IMR-90 (cell line): Measurements from ENCODE around the gene ATP1A4. TPM values are rescaled to one million over a fixed set of nuclear protein-coding genes. Genes with fewer than 3 reads are reported as not detected.

Source experiments
- ATAC-seq: fragments of 200-7000 bp; cut with Tn5 transposase; 2 replicates; pipeline ENCODE4 v1.9.1; 2020; ENCODE audit warnings: low read depth, mild to moderate bottlenecking, moderate library complexity
- BruUV-seq: library from RNA; stranded (reverse); fragments of 400-500 nt; replicated peaks from 2 replicates; lab custom pipeline; 2021; lab: Mats Ljungman, UMichigan
- CTCF ChIA-PET: fragments of 300-600 bp; formaldehyde crosslinking; extraction: SDS; loops from one replicate; lab custom pipeline; 2021; ENCODE audit warnings: antibody characterized with exemption; lab: Yijun Ruan, JAX
- POLR2A ChIA-PET: fragments of 300-600 bp; sonication (Branson Sonifier 250); formaldehyde crosslinking; loops from one replicate; lab custom pipeline; 2022; ENCODE audit warnings: antibody characterized with exemption; ENCODE audit not compliant: unreplicated experiment; lab: Charles Lee
- DNase-seq: peaks from one replicate; pipeline ENCODE4 v3.0.0; 2013
- H2AFZ ChIP-seq: replicated peaks from 2 replicates; pipeline ENCODE3; 2013; ENCODE audit warnings: low read length, mild to moderate bottlenecking; ENCODE audit not compliant: poor library complexity
- H2AK5ac ChIP-seq: 2 replicates; pipeline ENCODE4 v1.6.1; 2013; ENCODE audit warnings: low read depth, low read length, inconsistent platforms
- H2AK9ac ChIP-seq: replicated peaks from 2 replicates; pipeline ENCODE3; 2013; ENCODE audit warnings: mild to moderate bottlenecking, low read depth, low read length, moderate library complexity; ENCODE audit not compliant: poor library complexity
- H2BK120ac ChIP-seq: 2 replicates; pipeline ENCODE4 v1.6.1; 2013; ENCODE audit warnings: low read depth, low read length, inconsistent platforms
- H2BK15ac ChIP-seq: 3 replicates; pipeline ENCODE4 v1.6.1; 2013; ENCODE audit warnings: low read depth, low read length, inconsistent platforms
- H2BK20ac ChIP-seq: 2 replicates; pipeline ENCODE4 v1.6.1; 2013; ENCODE audit warnings: low read depth, mild to moderate bottlenecking, inconsistent platforms, low read length, moderate library complexity
- H2BK5ac ChIP-seq: 2 replicates; pipeline ENCODE4 v1.6.1; 2013; ENCODE audit warnings: mild to moderate bottlenecking, low read depth, low read length, inconsistent platforms; ENCODE audit not compliant: poor library complexity, severe bottlenecking
- H3K14ac ChIP-seq: replicated peaks from 2 replicates; pipeline ENCODE4 v1.6.1; 2013; ENCODE audit warnings: low read depth, low read length, inconsistent platforms
- H3K18ac ChIP-seq: 2 replicates; pipeline ENCODE4 v1.6.1; 2013; ENCODE audit warnings: low read depth, low read length, control low read depth
- H3K23ac ChIP-seq: 2 replicates; pipeline ENCODE4 v1.6.1; 2013; ENCODE audit warnings: low read depth, low read length, inconsistent platforms
- H3K27ac ChIP-seq: 2 replicates; pipeline ENCODE4 v1.5.1; 2013; ENCODE audit warnings: mild to moderate bottlenecking, control low read depth, low read length; ENCODE audit not compliant: insufficient read depth
- H3K27me3 ChIP-seq: 2 replicates; pipeline ENCODE4 v1.6.1; 2013; ENCODE audit warnings: low read length; ENCODE audit not compliant: control insufficient read depth, insufficient read depth
- H3K36me3 ChIP-seq: 2 replicates; pipeline ENCODE4 v1.6.1; 2013; ENCODE audit warnings: low read length, mixed read lengths; ENCODE audit not compliant: control insufficient read depth, insufficient read depth
- H3K4ac ChIP-seq: 2 replicates; pipeline ENCODE4 v1.6.1; 2013; ENCODE audit warnings: low read depth, low read length, inconsistent platforms
- H3K4me1 ChIP-seq: 2 replicates; pipeline ENCODE4 v1.6.1; 2013; ENCODE audit warnings: low read length, mixed read lengths; ENCODE audit not compliant: control insufficient read depth, insufficient read depth
- H3K4me2 ChIP-seq: 2 replicates; pipeline ENCODE4 v1.6.1; 2013; ENCODE audit warnings: low read depth, mild to moderate bottlenecking, control low read depth, low read length, moderate library complexity
- H3K4me3 ChIP-seq: 2 replicates; pipeline ENCODE4 v1.5.1; 2013; ENCODE audit warnings: low read depth, mild to moderate bottlenecking, control low read depth, low read length, moderate library complexity; ENCODE audit not compliant: insufficient read depth
- H3K56ac ChIP-seq: 2 replicates; pipeline ENCODE4 v1.6.1; 2013; ENCODE audit warnings: low read length, inconsistent platforms; ENCODE audit not compliant: insufficient read depth; ENCODE audit errors: extremely low read depth
- H3K79me1 ChIP-seq, 2 experiments: 2 replicates each; pipeline ENCODE4 v1.6.1; 2013; ENCODE audit warnings: low read length in 2 of 2, inconsistent platforms in 1 of 2, low read depth in 1 of 2
- H3K9ac ChIP-seq: 2 replicates; pipeline ENCODE4 v1.6.1; 2013; ENCODE audit warnings: low read depth, low read length, control low read depth
- H3K9me1 ChIP-seq: 2 replicates; pipeline ENCODE4 v1.6.1; 2013; ENCODE audit warnings: low read length, inconsistent platforms; ENCODE audit not compliant: insufficient read depth
- H3K9me3 ChIP-seq: 2 replicates; pipeline ENCODE4 v1.6.1; 2013; ENCODE audit warnings: low read length; ENCODE audit not compliant: control insufficient read depth, insufficient read depth
- H4K20me1 ChIP-seq: 2 replicates; pipeline ENCODE4 v1.6.1; 2013; ENCODE audit warnings: low read length, inconsistent platforms; ENCODE audit not compliant: insufficient read depth
- H4K5ac ChIP-seq: 2 replicates; pipeline ENCODE4 v1.6.1; 2013; ENCODE audit warnings: mild to moderate bottlenecking, low read depth, low read length, control low read depth
- H4K8ac ChIP-seq, 2 experiments: 2 replicates each; pipeline ENCODE4 v1.6.1; 2013; ENCODE audit warnings: low read depth in 2 of 2, low read length in 2 of 2, control low read depth in 1 of 2, inconsistent platforms in 1 of 2
- H4K91ac ChIP-seq: 2 replicates; pipeline ENCODE4 v1.6.1; 2013; ENCODE audit warnings: low read depth, low read length, inconsistent platforms; ENCODE audit not compliant: insufficient read depth
- MAFK ChIP-seq: IDR thresholded peaks from 2 replicates; pipeline ENCODE4 v1.6.1; 2012; ENCODE audit warnings: low read depth, low read length, improper control_type of control experiment
- NFE2L2 ChIP-seq: fragments of 150-350 bp; IDR thresholded peaks from 2 replicates; pipeline ENCODE4 v1.6.1; 2016; ENCODE audit warnings: low read depth, mild to moderate bottlenecking, low read length
- RCOR1 ChIP-seq: IDR thresholded peaks from 2 replicates; pipeline ENCODE4 v1.6.1; 2012; ENCODE audit warnings: mild to moderate bottlenecking, low read length, improper control_type of control experiment; ENCODE audit not compliant: insufficient replicate concordance
- RFX5 ChIP-seq: IDR thresholded peaks from 2 replicates; pipeline ENCODE4 v1.8.0; 2012; ENCODE audit warnings: low read depth, mild to moderate bottlenecking, low read length, moderate library complexity
- WGBS, 2 experiments: methylation state at CpG; one replicate each; pipeline versions ENCODE4 v1.1.5 to v1.1.7; 2013; ENCODE audit warnings: missing lambda C conversion rate in 2 of 2; ENCODE audit not compliant: insufficient read length in 1 of 2; ENCODE audit errors: extremely low coverage in 2 of 2; 5-methylcytosine and 5-hydroxymethylcytosine counted together
- dilution Hi-C: fragments of 300-500 bp; cut with HindIII; formaldehyde crosslinking; loops from one replicate; pipeline ENCODE4 v1.14.3; 2018; ENCODE audit warnings: low sequenced_read_pairs; ENCODE audit not compliant: unreplicated experiment
- in situ Hi-C: fragments of 300-500 bp; cut with MboI; formaldehyde crosslinking; loops from 3 replicates; pipeline ENCODE4 v1.14.3; 2019; ENCODE audit warnings: low sequenced_read_pairs, inconsistent platforms, mixed read lengths
- intact Hi-C: fragments of 100-400 bp; cut with micrococcal nuclease; formaldehyde crosslinking; loops from 2 replicates; pipeline ENCODE4 v1.10.0; 2022
- polyA plus RNA-seq, 3 experiments: library from polyadenylated mRNA; depleted of rRNA; stranded (reverse); fragments of >200 nt; gene quantifications; 2 replicates each; pipeline ENCODE4 v1.2.3, GENCODE V29; 2012; ENCODE audit warnings: low replicate concordance in 1 of 3
- total RNA-seq: library from RNA; depleted of rRNA; stranded (reverse); fragments of >200 nt; gene quantifications from 2 replicates; pipeline ENCODE4 v1.2.3, GENCODE V29; 2012
- TF ChIP-seq, protein P1 (sequence below): fragments of 150-350 bp; IDR thresholded peaks from 2 replicates; pipeline ENCODE4 v1.6.1; 2016; ENCODE audit warnings: low read depth, mild to moderate bottlenecking, low read length, moderate library complexity, borderline replicate concordance
- TF ChIP-seq, protein P2 (sequence below): conservative IDR thresholded peaks from 2 replicates; pipeline ENCODE4 v1.5.1; 2012; ENCODE audit warnings: mild to moderate bottlenecking, low read depth, low read length, improper control_type of control experiment

The ATP1A4 gene
- total and polyA plus RNA-seq, 2 of the 4 experiments (the other 2 are of a cell fraction) = not detected

DNA sequence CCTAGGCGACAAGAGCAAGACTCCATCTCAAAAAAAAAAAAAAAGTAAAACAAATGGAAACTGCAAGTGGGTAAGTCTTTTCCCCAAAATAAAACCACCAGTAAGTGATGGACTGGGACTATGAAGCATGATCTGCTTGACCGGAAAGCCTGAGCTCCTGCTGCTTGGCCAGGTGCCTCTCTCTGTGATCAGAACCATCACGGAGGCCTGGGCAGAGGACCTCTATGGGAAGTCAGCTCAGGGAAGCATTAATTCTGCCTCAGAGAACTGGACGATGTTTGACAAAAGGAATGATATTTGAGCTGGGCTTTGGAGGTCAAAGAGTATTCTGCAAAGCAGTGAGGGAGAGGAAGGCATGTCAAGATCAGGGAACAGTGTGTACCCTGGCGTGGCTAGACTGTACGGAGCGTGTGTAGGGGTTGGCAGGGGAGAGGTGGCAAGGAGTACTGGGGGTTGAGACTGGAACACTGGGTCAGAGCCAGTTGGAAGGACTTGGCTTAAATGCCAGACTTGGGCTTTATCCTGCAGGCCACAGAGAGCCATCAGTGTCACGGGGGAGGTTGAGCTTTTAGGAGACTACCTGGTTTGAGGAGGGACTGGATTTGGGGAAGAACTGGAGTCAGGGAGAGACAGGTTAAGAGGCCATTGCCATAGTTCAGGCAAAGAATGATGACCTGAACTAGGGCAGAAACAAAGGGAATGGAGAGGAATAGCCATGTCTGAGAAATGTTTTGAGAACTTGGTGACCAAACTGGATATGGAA lies 19.4 kb upstream of the ATP1A4 start:
- H3K9me3 ChIP-seq = no peaks in the 10 kb centered on the region
- H3K4me2 ChIP-seq = no peak overlapping the region
- H3K9ac ChIP-seq = no peak overlapping the region
- in situ Hi-C loops = no loop called here
- no peak overlapping the region for H3K4me3 ChIP-seq
- H3K14ac ChIP-seq = no peak overlapping the region
- no peak overlapping the region for H3K23ac ChIP-seq
- no peak overlapping the region for H2BK5ac ChIP-seq
- no peaks in the 10 kb centered on the region for H3K79me1 ChIP-seq
- BruUV-seq = no TSS peak
- H3K4ac ChIP-seq = no peak overlapping the region
- DNase-seq (no peak), ATAC-seq (no peak)
- no peak overlapping the region for H2AK5ac ChIP-seq
- no peak overlapping the region for H3K27ac ChIP-seq
- peaks cover 29% of the 10 kb centered on the region for H3K27me3 ChIP-seq
- ChIA-PET CTCF (no interaction called here), POLR2A (no interaction called here)
- intact Hi-C loops = no loop called here
- 58% methylated on average over 3 of the region's 8 CpGs; no CpG with 5 or more reads in 1 of the 2 experiments for WGBS, 2 experiments
- H4K5ac ChIP-seq = no peak overlapping the region
- TF ChIP-seq, protein P1, sequence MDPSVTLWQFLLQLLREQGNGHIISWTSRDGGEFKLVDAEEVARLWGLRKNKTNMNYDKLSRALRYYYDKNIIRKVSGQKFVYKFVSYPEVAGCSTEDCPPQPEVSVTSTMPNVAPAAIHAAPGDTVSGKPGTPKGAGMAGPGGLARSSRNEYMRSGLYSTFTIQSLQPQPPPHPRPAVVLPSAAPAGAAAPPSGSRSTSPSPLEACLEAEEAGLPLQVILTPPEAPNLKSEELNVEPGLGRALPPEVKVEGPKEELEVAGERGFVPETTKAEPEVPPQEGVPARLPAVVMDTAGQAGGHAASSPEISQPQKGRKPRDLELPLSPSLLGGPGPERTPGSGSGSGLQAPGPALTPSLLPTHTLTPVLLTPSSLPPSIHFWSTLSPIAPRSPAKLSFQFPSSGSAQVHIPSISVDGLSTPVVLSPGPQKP = no peak
- TF ChIP-seq RCOR1 (no peak), MAFK (no peak), RFX5 (no peak), NFE2L2 (no peak)
- TF ChIP-seq, protein P2, sequence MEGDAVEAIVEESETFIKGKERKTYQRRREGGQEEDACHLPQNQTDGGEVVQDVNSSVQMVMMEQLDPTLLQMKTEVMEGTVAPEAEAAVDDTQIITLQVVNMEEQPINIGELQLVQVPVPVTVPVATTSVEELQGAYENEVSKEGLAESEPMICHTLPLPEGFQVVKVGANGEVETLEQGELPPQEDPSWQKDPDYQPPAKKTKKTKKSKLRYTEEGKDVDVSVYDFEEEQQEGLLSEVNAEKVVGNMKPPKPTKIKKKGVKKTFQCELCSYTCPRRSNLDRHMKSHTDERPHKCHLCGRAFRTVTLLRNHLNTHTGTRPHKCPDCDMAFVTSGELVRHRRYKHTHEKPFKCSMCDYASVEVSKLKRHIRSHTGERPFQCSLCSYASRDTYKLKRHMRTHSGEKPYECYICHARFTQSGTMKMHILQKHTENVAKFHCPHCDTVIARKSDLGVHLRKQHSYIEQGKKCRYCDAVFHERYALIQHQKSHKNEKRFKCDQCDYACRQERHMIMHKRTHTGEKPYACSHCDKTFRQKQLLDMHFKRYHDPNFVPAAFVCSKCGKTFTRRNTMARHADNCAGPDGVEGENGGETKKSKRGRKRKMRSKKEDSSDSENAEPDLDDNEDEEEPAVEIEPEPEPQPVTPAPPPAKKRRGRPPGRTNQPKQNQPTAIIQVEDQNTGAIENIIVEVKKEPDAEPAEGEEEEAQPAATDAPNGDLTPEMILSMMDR = no peak
- 0 out of 2 replicates have a peak, but pooled peaks cover 2% of the 10 kb centered on the region for H3K4me1 ChIP-seq
- no peak overlapping the region for H2AFZ ChIP-seq
- no peaks in the 10 kb centered on the region for H4K20me1 ChIP-seq
- no peak overlapping the region for H3K56ac ChIP-seq
- H2BK15ac ChIP-seq = no peak overlapping the region
- H3K9me1 ChIP-seq = peaks cover 6% of the 10 kb centered on the region; the same call in 1 of the 2 replicates
- H3K18ac ChIP-seq = no peak overlapping the region
- H2AK9ac ChIP-seq = no peak overlapping the region
- dilution Hi-C loops = no loop called here
- no peak overlapping the region for H4K91ac ChIP-seq
- H2BK120ac ChIP-seq = no peak overlapping the region
- no peaks in the 10 kb centered on the region for H3K36me3 ChIP-seq
- no peak overlapping the region for H2BK20ac ChIP-seq
- no peak overlapping the region for H4K8ac ChIP-seq
